B cell (primary cell): ENCODE measurements around the gene HAO2.

Experiments
- CTCF ChIP-seq: fragments of 200-600 bp; IDR thresholded peaks from one replicate; pipeline ENCODE4 v1.8.0; 2022; ENCODE audit warnings: antibody characterized with exemption, mild to moderate bottlenecking
- EZH2 ChIP-seq: IDR thresholded peaks from 2 replicates; pipeline ENCODE4 v1.6.1; 2012; ENCODE audit warnings: borderline replicate concordance, low read depth, mild to moderate bottlenecking, moderate library complexity, low read length; ENCODE audit not compliant: insufficient read depth, poor library complexity, severe bottlenecking

- TF ChIP-seq CTCF (no peak), EZH2 (no peak)
Observed at GRCh38 chr1:119397986-119398385, 29.4 kb downstream of the HAO2 start.
